UCSD-AML1 (cell line): ENCODE measurements around the gene MSMP.

ENCODE experiments used
- DNase-seq: peaks from one replicate; lab custom pipeline; 2025; ENCODE audit not compliant: unreplicated experiment; lab: John Stamatoyannopoulos, UW

The MSMP gene

GRCh38 chr9:35725362-35725761, 28.7 kb downstream of the MSMP start:
- DNase-seq = no peak

- DNase-seq = no peak
Observed at GRCh38 chr9:35723908-35724307, 30.2 kb downstream of the MSMP start.

- DNase-seq = no peak
Observed at GRCh38 chr9:35723426-35723825, 30.6 kb downstream of the MSMP start.

GRCh38 chr9:35719546-35719945, 34.5 kb downstream of the MSMP start:
- no peak for DNase-seq

DNA sequence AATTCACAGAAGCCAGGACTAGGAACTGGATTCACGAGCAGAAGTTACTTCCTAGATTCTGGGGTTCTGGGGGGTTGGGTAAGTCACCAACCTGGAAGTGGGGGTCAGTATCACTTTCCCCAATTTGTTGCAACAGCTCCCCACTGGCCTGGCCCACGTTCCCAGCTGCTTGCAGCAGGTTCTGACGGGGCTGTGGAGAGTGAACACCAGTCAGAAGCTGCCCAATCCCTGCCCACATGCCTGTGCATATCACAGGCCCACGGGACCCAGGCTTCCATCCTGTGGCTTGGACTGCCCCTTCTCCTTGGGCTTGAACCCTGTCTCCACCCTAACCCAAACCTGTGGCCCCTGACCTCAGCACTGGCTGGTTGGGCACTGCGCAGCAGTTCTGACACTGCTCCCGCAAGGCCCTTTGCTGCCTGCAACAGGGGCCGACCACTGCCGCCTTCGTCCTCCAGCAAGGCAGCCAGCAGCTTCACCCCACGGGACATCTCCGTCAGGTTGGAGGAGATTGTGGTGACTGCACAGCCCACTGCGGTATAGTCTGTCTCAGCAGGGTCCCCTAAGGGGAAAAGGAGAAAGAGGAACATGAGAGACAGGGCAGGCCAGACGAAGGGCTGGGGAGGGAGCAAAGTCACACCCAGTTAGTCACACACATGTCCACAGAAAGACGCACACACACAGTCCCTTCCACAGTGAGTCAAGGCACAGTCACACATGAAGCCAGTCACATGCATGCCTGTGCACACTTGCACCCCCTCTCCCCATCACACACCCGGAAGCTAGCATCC, 35.2 kb downstream of the MSMP start:
- DNase-seq = no peak

DNA sequence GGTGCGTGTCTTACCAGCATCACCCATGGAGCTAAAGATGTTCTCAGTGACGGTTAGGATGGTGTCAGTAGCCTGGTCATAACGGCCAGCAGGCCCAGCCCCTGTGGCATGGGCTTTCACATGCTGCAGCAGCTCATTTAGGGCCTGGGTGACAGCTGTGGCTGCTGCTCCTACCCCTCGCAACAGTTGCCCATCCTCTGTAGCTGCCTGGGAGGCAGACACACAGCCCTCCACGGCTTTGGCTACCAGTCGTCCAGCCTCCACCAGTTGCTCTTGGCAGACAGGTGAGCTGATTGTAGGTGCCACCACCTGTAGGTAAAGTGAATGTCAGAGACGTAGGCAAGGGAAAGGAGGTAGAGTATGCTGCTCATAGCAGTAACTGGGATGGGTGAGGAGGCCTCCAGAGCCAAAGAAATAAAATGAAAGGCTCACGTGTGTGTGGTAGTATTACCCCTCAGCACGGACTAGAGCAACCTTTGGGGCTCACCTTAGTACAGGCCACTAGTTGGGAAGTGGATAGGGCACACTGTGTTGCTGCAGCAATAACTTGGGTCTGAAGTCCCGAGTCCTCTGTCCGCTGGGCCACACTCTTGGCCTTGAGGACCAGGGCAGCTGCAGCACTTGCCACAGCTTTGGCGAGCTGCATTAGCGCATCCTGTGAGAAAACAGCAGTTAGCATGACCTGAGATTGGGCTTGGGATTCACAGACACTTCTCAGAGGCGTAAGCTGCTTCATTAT, 36.8 kb downstream of the MSMP start:
- DNase-seq = no peak

DNA sequence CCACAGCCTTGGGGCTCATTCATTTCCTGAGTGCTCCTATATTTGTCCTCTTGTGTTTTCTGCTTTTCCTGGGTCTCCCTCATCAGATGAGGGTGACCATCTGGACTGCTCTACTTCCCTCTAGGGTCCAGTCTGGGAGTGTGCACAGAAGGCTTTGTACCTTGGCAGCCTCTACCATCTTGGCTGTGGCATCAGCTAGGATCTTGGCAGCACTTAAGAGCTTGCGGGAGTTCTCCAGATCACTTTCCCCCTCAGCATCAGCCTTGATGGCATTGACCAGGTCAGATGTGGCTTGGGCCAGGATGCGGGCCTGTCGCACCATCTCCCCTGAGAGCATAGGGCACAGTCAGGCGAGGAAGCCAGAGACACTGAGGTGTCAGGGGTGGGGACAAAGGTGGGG, 37.8 kb downstream of the MSMP start:
- no peak for DNase-seq

- no peak for DNase-seq
Observed at GRCh38 chr9:35714579-35715252, 39.4 kb downstream of the MSMP start.

GRCh38 chr9:35714123-35714522, 40.0 kb downstream of the MSMP start:
- DNase-seq = no peak

DNA sequence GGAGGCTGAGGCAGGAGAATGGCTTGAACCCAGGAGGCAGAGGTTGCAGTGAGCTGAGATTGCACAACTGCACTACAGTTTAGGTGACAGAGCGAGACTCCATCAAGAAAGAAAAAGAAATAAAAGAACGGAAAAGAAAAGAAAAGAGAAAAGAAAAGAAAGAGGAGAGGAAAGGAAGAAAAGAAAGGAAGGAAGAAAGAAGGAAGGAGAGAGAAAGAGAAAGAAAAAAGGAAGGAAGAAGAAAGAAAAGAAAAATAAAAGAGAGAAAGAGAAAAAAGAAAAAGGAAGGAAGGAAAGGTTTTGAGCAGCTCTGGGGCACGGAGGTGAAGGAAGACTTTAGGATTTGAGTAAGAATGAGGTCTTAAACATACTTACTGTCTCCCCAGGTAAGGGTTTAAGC, 40.5 kb downstream of the MSMP start:
- no peak for DNase-seq

GRCh38 chr9:35712762-35713400, 41.2 kb downstream of the MSMP start:
- no peak for DNase-seq

GRCh38 chr9:35711501-35712428, 42.3 kb downstream of the MSMP start:
- DNase-seq = no peak

- DNase-seq = no peak
Observed at GRCh38 chr9:35710818-35711500, 43.1 kb downstream of the MSMP start.

DNA sequence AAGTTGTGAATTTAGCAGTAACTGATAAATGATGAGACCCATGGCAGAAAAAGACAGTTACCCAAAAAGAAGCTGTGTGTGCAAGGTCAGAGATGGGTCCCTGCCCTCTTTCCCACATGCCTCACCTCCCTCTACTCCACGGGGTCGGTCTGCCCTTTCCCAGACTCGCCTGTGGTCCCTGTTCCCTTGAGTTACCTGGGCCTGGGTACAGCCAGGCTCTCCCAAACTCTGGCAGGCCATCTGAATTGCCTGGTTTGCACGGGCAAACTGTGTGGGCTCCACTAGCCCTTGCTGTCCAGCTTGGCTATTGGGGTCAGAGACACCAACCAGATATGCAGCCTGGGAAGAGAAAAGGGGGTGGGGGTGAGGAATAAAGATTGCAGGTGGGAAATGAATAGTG, 45.9 kb downstream of the MSMP start:
- DNase-seq = no peak

DNA sequence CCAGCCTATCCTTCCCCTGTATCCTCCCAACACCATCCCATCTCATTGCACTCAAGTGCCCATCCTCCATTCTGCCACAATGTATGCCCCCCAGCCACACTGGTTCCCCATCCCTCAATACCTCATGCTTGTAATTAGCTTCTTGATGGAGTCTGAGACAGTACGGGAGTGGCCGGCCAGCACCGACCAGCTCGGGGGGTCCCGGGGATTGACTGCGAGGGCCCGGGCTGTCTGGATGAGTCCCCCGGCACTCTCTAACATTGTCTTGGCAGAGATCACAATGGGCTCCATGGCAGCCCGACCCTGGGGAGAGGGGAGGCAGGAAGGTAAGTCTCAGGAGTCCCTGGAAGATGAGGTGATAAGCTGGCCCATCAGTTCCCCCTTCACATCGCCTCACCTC, 47.1 kb downstream of the MSMP start:
- DNase-seq = no peak

DNA sequence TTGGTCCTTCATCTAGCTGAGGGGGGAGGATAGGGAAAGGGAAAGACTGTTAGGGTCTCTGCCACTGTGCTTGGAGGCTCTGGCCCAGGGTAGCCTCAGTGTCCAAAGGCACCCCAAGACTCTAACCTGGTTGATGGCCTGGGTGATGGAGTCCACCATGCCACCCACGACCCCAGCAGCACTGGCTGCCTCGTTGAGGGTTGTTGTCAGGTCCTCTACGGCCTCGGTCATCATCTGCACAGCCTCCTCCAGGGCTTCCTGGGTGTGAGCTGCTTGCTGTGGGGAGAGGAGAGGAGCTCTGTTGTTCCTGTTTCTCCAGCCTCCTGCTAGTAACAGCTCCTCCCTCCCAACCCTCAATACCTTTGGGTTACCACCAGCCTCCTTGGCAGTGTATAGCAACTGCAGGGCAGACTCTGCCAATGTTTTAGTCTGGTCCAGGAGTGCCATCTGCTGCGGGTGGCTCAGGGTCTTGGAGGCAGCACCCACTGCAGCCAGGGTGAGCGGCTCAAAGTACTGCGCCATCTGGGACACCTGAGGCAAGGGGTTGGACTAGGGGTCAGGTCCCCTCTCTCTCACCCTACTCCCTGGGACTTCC, 48.1 kb downstream of the MSMP start:
- DNase-seq = no peak

DNA sequence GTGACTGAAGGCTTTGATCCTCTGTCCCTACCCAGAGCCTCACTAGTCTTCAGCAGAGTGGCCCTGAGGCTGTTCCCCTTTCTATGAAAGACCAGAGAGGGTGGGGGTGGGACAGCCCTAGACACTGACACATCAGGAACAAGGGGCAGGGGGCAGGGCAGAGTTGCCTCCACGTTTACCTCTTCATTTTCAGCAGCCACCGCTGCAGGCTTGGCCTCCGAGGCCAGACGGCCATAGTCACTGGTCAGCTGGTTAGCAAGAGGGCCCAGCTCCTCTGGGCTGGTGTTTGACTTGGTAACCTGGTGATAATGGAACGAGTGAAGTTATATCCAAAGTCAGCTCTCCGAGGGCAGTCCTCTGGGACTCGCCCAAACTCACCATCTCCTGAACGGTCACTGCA, 48.7 kb downstream of the MSMP start:
- DNase-seq = no peak

DNA sequence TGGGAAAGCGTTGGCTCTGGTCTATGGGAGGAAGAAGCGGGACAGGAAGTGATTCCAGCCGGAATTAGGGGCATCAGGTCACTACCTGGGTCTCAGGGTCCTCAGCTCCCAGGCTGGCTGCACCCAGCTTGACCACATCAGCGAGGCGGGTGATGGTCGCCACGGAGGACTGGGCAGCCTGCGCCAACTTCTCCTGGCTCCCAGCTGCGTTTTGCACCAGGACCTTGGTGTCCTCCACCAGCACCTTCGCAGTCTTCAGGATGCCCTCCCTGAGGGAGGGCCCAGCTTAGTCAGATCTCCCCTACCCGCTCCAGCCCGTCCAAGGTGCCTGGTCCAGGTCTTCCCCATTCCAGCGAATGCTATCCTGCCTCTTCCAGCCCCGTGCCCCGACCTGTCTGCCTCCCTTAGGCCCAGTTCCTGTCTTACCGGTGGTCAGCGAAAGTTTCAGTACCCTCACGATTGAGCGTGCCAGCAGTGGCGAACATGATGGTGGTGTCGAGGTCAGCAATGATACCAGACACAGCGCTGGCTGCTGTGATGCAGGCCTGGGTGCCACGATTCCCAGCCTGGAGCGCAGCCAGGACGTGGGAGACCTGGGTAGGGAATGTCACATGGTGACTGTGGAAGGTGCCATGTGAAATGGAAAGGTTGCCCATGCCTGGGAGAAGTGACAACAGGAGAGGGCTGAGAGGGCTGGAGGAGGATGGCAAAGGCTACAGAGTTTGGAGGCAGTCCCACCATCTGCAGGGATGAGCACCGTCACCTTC, 50.0 kb downstream of the MSMP start:
- no peak for DNase-seq
